Aorta (tissue), 5 donors: ENCODE measurements around the gene ADGRB3. TPM values are rescaled to one million over a fixed set of nuclear protein-coding genes. Genes with fewer than 3 reads are reported as not detected.

Source experiments
- ATAC-seq: fragments of 200-7000 bp; cut with Tn5 transposase; one replicate; pipeline ENCODE4 v1.9.1; 2022; ENCODE audit warnings: moderate library complexity; ENCODE audit not compliant: low FRiP score
- DNase-seq, 2 donors: peaks; one replicate each; pipeline ENCODE4 v3.0.0-alpha.2; 2020
- H3K27ac ChIP-seq, 2 donors: one replicate each; pipeline ENCODE4 v1.5.1; 2013; ENCODE audit warnings: low read length in 2 of 2, mild to moderate bottlenecking in 2 of 2, moderate library complexity in 2 of 2, control low read depth in 1 of 2, inconsistent platforms in 1 of 2, low read depth in 1 of 2
- H3K27me3 ChIP-seq, 2 donors: one replicate each; pipeline ENCODE4 v1.6.1; 2013; ENCODE audit warnings: control low read depth in 1 of 2, low read length in 1 of 2, mild to moderate bottlenecking in 1 of 2, moderate library complexity in 1 of 2; ENCODE audit not compliant: insufficient read depth in 2 of 2, control insufficient read depth in 1 of 2
- H3K36me3 ChIP-seq, 2 donors: one replicate each; pipeline ENCODE4 v1.6.1; 2013; ENCODE audit warnings: control low read depth in 1 of 2, low read length in 1 of 2, mild to moderate bottlenecking in 1 of 2; ENCODE audit not compliant: insufficient read depth in 2 of 2, control insufficient read depth in 1 of 2
- H3K4me1 ChIP-seq, 2 donors: one replicate each; pipeline ENCODE4 v1.6.1; 2013; ENCODE audit warnings: low read length in 2 of 2, control low read depth in 1 of 2, mild to moderate bottlenecking in 1 of 2, moderate library complexity in 1 of 2; ENCODE audit not compliant: insufficient read depth in 2 of 2, control insufficient read depth in 1 of 2
- H3K4me3 ChIP-seq, 2 donors: one replicate each; pipeline ENCODE4 v1.5.1; 2013; ENCODE audit warnings: low read length in 2 of 2, control low read depth in 1 of 2, mild to moderate bottlenecking in 1 of 2
- H3K9me3 ChIP-seq: one replicate; pipeline ENCODE4 v1.6.1; 2013; ENCODE audit warnings: mild to moderate bottlenecking, low read length; ENCODE audit not compliant: control insufficient read depth
- WGBS, 2 donors: extraction: QIAGEN DNeasy Blood & Tissue Kit; methylation state at CpG; one replicate each; pipeline ENCODE4 v1.1.7; 2013; 5-methylcytosine and 5-hydroxymethylcytosine counted together
- intact Hi-C, 2 donors: fragments of 100-400 bp; cut with DNase I; formaldehyde crosslinking; loops; one replicate each; pipeline versions ENCODE4 v1.14.2 to v1.15.0; 2022
- polyA plus RNA-seq, 2 donors: library from polyadenylated mRNA; stranded (reverse); fragments of 200-250 nt; gene quantifications; one replicate each; pipeline ENCODE4 v1.2.3, GENCODE V29; 2013
- total RNA-seq, 2 donors: library from RNA; stranded (reverse); fragmentation: NEBNext Ultra II Directional; extraction: Animal tissue kit (Norgen Biotek cat#: 25700); gene quantifications; one replicate each; pipeline ENCODE4 v1.2.1, GENCODE V29; 2021
- donor health status: healthy with polysubstance abuse.
- donor health status: Bipolar disorder and iron deficiency.
- donor health status: DM: no; HTN: no; CAD: no.
- donor health status: DM: no; HTN: no; CAD: no.
- donor health status: DM: yes; HTN: yes; CAD: no.

Gene ADGRB3
- total and polyA plus RNA-seq, 4 donors: 1.8 to 6.1 (median 5.4) TPM; not detected in 1

- intact Hi-C loops: no loop called here
- H3K4me3 ChIP-seq: no peak overlapping the region
- H3K9me3 ChIP-seq: no peaks in the 10 kb centered on the region
- DNase-seq: no peak
- H3K27me3 ChIP-seq: no peaks in the 10 kb centered on the region
- ATAC-seq: no peak
- no peaks in the 10 kb centered on the region for H3K4me1 ChIP-seq
- H3K36me3 ChIP-seq: no peaks in the 10 kb centered on the region
- 74 to 77% methylated on average over 4 of the region's 4 CpGs for WGBS, 2 donors
- H3K27ac ChIP-seq: no peak overlapping the region
Observed at GRCh38 chr6:69164564-69165229, 529.6 kb downstream of the ADGRB3 start.

GRCh38 chr6:69179681-69180080 lies 544.6 kb downstream of the ADGRB3 start:
- ATAC-seq (no peak), DNase-seq (no peak)
- intact Hi-C loops: no loop called here
- H3K4me3 ChIP-seq: no peak overlapping the region
- H3K9me3 ChIP-seq: peaks cover 1% of the 10 kb centered on the region
- no peak overlapping the region for H3K27ac ChIP-seq
- no peaks in the 10 kb centered on the region for H3K36me3 ChIP-seq
- no peaks in the 10 kb centered on the region for H3K27me3 ChIP-seq
- H3K4me1 ChIP-seq: no peaks in the 10 kb centered on the region

- Histone ChIP-seq H3K36me3 (no peaks in the 10 kb centered on the region), H3K9me3 (peaks cover 1% of the 10 kb centered on the region), H3K27ac (no peak overlapping the region), H3K4me3 (no peak overlapping the region), H3K27me3 (no peaks in the 10 kb centered on the region), H3K4me1 (no peaks in the 10 kb centered on the region)
- DNase-seq: no peak
- intact Hi-C loops: no loop called here
- ATAC-seq: no peak
- 86 to 87% methylated on average over 7 of the region's 7 CpGs for WGBS, 2 donors
Observed at GRCh38 chr6:69180361-69181067, 545.4 kb downstream of the ADGRB3 start.

- no peaks in the 10 kb centered on the region for H3K4me1 ChIP-seq
- no peaks in the 10 kb centered on the region for H3K36me3 ChIP-seq
- peaks cover 1% of the 10 kb centered on the region for H3K9me3 ChIP-seq
- no peaks in the 10 kb centered on the region for H3K27me3 ChIP-seq
- no peak overlapping the region for H3K4me3 ChIP-seq
- 89 to 95% methylated on average over 3 of the region's 3 CpGs for WGBS, 2 donors
- intact Hi-C loops: no loop called here
- H3K27ac ChIP-seq: no peak overlapping the region
- ATAC-seq: no peak
- no peak for DNase-seq
Observed at GRCh38 chr6:69181964-69182363, 546.9 kb downstream of the ADGRB3 start.

GRCh38 chr6:69185276-69185675 lies 550.2 kb downstream of the ADGRB3 start:
- Histone ChIP-seq H3K4me3 (no peak overlapping the region), H3K27me3 (no peaks in the 10 kb centered on the region)
- WGBS, 2 donors: 52 to 66% methylated on average over 3 of the region's 3 CpGs

GRCh38 chr6:69202768-69203167 lies 567.7 kb downstream of the ADGRB3 start:
- intact Hi-C loops: no loop called here
- no peak for DNase-seq
- Histone ChIP-seq H3K9me3 (no peaks in the 10 kb centered on the region), H3K27ac (no peak overlapping the region), H3K4me3 (no peak overlapping the region), H3K36me3 (no peaks in the 10 kb centered on the region), H3K4me1 (no peaks in the 10 kb centered on the region), H3K27me3 (no peaks in the 10 kb centered on the region)
- ATAC-seq: no peak
- WGBS, 2 donors: 2 to 13% methylated on average over 2 of the region's 2 CpGs

More at GRCh38 chr6:69185276-69185675, 550.2 kb downstream of the ADGRB3 start:
- ATAC-seq: no peak
- Histone ChIP-seq H3K4me1 (no peaks in the 10 kb centered on the region), H3K27ac (no peak overlapping the region), H3K9me3 (no peaks in the 10 kb centered on the region), H3K36me3 (no peaks in the 10 kb centered on the region)
- DNase-seq: no peak
- intact Hi-C loops: no loop called here

GRCh38 chr6:69216127-69216526 lies 581.0 kb downstream of the ADGRB3 start:
- no peaks in the 10 kb centered on the region for H3K36me3 ChIP-seq
- H3K27ac ChIP-seq: no peak overlapping the region
- no peak for ATAC-seq
- no peak for DNase-seq
- 46 to 54% methylated on average over 1 of the region's 1 CpG for WGBS, 2 donors
- intact Hi-C loops: no loop called here
- H3K9me3 ChIP-seq: no peaks in the 10 kb centered on the region
- H3K4me1 ChIP-seq: no peaks in the 10 kb centered on the region
- H3K27me3 ChIP-seq: no peaks in the 10 kb centered on the region
- H3K4me3 ChIP-seq: no peak overlapping the region

- no peak overlapping the region for H3K4me3 ChIP-seq
- WGBS, 2 donors: 71 to 80% methylated on average over 2 of the region's 2 CpGs
- no peak overlapping the region for H3K27ac ChIP-seq
- DNase-seq: no peak
- intact Hi-C loops: no loop called here
- H3K27me3 ChIP-seq: no peaks in the 10 kb centered on the region
- no peaks in the 10 kb centered on the region for H3K9me3 ChIP-seq
- H3K36me3 ChIP-seq: no peaks in the 10 kb centered on the region
- H3K4me1 ChIP-seq: no peaks in the 10 kb centered on the region
- ATAC-seq: no peak
Observed at GRCh38 chr6:69217343-69217742, 582.3 kb downstream of the ADGRB3 start.

- ATAC-seq (no peak), DNase-seq (no peak)
- Histone ChIP-seq H3K9me3 (no peaks in the 10 kb centered on the region), H3K4me3 (no peak overlapping the region), H3K27ac (no peak overlapping the region), H3K4me1 (no peaks in the 10 kb centered on the region), H3K36me3 (no peaks in the 10 kb centered on the region), H3K27me3 (no peaks in the 10 kb centered on the region)
- intact Hi-C loops: no loop called here
- WGBS, 2 donors: 80 to 81% methylated on average over 3 of the region's 3 CpGs
Observed at GRCh38 chr6:69220375-69220774, 585.3 kb downstream of the ADGRB3 start.
